NCI-H2171 treated with DMSO at 0.1 percent for 48 hours (cell line): ENCODE data around the gene PCGF3.
"Not testable (repeated sequence)": the region's sequence is repeated elsewhere in the genome, so short reads cannot be mapped to it uniquely, and the experiment has no call there.

Experiments
- DNase-seq: peaks from one replicate; lab custom pipeline; 2025; lab: John Stamatoyannopoulos, UW

The PCGF3 gene

DNA sequence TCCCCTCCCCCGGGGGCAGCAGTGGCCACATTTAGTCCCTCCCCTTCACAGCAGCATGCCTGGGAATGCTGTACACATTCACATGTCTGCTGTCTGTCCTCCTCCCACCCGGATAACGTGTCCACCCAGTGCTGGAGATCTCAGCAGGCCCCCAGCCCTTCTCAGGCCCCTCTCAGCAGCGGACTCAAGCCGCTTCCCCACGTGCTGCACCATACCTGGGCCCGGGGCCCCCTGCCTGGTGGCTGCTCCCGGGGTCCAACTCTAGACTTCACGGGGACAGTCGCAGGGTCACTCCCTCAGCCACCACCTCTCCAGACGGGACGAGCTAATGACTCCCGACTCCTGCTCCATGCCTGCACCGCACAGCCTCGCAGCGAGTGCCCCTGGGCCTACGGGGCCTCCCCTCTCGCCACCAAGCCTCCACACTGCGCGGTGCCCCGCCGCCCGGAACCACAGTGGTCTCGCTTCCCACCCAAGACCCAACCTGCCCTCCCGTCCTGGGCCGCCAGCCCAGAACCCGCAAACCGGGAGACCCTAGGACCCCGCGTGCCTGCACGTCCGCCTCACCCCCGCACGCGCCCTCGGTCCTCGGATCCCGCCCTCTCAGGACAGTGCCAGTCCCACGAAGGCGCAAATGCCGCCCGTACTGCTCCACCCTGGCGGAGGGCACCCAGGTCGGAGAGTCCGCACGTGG, 1.3 kb upstream of the PCGF3 start:
- no peak for DNase-seq

DNA sequence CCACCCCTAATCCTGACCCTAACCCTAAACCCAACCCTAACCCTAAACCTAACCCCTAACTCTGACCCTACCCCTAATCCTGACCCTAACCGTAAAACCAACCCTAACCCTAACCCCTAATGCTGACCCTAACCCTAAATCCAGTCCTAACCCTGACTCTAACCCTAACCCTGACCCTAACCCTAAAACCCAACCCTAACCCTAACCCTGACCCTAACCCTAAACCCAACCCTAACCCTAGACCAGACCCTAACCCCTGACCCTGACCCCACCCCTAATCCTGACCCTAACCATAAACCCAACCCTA, 708 bp upstream of the PCGF3 start:
- no peak for DNase-seq

DNA sequence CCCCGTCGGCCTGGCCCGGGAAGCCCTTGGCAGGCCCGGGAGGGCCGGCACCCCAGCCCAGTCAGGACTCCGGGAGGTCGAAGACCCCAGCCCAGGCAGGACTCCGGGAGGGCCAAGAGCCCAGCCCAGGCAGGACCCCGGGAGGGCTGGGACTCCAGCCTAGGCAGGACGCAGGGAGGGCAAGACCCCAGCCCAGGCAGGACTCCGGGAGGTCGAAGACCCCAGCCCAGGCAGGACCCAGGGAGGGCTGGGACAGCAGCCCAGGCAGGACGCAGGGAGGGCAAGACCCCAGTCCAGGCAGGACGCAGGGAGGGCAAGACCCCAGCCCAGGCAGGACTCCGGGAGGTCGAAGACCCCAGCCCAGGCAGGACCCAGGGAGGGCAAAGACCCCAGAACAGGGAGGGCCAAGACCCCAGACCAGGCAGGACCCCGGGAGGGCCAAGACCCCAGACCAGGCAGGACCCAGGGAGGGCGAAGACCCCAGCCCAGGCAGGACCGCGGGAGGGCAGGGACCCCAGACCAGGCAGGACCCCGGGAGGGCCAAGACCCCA, 526 bp downstream of the PCGF3 start:
- DNase-seq: not testable (repeated sequence)

DNA sequence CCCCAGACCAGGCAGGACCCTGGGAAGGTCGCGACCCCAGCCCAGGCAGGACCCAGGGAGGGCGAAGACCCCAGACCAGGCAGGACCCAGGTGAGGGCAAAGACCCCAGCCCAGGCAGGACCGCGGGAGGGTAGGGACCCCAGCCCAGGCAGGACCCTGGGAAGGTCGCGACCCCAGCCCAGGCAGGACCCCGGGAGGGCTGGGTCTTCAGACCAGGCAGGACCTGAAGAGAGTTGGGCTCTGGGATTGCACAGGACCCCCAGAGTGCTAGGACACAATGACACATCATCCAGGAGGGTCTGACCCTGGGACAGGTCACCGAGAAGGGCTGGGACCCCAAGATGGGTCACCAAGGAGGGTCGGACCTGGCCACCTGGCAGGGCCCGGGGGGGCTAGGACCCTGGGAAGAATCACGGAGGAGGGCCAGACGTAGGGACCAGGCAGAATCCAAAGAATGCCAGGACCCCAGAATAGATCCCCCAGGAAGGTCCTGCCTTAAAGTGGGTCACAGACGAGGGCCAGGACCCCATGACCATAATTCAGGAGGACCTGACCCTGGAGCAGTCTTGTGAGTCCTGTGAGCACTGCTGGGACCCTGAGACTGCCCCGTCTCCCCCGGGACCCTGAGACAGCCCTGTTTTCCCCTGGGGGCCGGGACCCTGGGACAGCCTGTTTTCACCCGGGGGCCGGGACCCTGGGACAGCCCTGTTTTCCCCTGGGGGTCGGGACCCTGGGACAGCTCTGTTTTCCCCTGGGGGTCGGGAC, 1.4 kb downstream of the PCGF3 start:
- DNase-seq: no peak

DNA sequence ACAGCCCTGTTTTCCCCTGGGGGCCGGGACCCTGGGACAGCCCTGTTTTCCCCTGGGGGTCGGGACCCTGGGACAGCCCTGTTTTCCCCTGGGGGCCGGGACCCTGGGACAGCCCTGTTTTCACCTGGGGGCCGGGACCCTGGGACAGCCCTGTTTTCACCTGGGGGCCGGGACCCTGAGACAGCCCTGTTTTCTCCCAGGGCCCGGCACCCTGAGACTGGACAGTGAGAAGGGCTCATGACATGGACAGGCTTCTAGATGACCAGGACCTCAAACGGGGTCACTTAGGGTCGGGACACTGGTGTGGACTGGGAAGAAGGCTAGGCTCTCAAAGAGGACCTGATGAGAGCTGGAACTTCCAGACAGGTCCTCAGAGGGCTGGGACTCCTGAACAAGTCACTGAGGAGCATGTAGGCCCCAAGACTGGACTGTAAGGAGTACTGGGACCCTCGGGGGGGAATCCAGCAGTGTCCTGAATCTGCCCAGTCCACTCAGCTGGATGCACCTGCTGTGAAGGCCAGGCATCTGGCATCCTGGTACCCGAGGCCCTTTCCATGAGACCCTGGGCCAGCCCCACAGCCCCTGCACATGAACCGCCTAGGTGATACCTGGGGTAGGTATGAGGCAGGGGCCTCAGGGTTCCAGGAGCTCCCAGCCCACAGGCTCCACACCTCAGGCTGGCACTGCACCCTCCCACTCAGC, 2.4 kb downstream of the PCGF3 start:
- no peak for DNase-seq

DNA sequence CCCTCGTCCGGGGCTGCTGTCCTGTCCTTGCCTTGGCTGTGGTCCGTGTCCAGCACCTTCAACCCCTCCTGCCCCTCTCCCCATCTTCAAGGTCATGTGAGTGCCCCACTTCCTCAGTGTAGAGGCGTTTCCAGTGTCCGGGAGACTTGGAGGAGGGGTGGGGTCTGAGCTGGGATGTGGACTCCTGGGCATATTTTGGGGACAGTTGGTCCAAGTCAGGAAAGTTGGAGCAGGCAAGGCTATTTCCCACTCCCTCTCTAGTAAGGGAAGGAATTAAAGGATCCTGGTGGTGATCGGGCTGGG, 3.0 kb downstream of the PCGF3 start:
- no peak for DNase-seq

DNA sequence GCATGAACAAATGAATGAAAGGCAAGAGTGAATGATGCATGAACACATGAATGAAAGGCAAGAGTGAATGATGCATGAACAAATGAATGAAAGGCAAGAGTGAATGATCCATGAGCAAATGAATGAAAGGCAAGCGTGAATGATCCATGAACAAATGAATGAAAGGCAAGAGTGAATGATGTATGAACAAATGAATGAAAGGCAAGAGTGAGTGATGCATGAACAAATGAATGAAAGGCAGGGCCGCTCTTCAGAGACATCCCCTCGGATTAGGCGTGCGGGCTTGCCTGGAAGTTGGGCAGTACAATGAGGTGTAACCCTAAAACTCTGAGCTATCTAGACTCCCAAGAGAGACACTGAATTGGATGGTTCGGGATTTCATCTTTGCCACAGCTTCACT, 3.7 kb downstream of the PCGF3 start:
- no peak for DNase-seq

DNA sequence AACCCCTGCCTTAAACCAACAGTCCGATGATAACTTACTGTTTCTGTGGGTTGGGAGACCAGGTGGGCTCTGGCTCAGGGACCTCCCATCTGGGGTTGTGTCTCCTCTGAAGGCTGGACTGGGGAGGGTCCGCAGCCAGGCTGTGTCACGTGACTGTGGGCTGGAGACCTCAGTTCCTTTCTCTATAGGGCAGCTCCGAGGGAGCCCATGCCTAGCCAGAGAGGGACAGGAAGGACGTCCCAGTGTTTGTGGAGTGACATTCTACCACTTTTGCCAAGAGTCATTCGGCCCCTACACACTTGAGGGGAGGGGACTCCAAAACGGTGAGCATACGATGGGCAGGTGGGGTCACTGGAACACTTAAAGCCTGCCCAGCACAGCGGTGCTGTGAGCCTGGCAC, 4.5 kb downstream of the PCGF3 start:
- DNase-seq: no peak

DNA sequence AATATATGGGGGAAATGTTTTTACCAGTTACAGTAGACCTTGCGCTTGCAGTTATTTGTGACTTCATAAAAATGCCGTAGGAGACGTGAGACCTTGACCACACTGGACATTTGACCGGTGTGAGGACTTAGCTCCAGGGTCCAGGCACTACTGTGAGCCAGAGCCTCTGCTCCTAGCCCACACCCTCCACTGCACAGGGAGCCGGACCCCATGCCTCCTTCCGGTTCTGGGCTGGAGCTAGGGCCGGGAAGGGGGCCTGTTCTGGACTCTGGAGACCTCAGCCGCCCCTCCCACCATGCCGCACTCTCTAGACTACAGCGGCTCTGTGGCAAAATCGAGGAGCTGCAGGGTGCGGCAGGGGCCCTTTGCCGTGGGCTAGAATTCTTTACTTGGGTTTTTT, 5.3 kb downstream of the PCGF3 start:
- no peak for DNase-seq

DNA sequence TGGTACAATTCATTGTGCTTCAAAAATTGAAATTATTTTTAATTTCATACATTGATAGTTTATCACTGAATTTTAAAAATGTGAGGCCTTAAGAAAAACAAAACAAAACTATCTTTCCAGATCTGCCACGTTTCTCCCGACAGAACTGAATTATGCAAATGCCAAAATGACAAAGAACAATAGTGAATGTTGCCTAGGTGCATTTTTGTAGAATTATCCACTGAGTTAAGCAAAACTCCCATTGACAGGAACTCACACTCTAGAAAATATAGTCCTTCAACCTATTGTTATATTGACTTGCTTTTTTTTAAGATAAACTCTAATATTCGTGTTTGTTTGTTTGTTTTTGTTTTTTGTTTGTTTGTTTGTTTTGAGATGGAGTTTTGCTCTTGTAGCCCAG, 6.5 kb downstream of the PCGF3 start:
- DNase-seq: no peak

DNA sequence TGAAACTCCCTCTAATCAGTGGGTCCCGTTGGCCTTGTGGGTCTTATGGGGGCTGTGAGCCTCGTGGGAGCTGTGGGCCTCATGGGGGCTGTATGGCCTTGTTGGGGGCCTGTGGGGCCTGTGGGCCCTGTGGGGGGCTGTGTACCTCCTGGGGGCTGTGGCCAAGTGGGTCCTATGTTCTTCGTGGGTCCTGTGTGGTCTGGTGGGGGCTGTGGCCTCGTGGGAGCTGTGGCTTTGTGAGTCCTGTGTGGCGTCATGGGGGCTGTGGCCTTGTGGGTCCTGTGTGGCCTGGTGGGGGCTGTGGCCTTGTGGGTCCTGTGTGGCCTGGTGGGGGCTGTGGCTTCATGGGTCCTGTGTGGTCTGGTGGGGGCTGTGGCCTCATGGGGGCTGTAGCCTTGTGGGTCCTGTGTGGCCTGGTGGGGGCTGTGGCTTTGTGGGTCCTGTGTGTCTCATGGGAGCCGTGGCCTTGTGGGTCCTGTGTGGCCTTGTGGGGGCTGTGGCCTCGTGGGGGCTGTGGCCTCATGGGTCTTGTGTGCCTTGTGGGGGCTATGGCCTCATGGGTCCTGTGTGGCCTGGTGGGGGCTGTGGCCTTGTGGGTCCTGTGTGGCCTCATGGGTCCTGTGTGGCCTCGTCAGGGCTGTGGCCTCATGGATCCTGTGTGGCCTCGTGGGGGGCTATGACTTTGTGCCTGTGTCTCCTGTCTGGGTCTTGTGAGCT, 7.4 kb downstream of the PCGF3 start:
- DNase-seq: no peak

DNA sequence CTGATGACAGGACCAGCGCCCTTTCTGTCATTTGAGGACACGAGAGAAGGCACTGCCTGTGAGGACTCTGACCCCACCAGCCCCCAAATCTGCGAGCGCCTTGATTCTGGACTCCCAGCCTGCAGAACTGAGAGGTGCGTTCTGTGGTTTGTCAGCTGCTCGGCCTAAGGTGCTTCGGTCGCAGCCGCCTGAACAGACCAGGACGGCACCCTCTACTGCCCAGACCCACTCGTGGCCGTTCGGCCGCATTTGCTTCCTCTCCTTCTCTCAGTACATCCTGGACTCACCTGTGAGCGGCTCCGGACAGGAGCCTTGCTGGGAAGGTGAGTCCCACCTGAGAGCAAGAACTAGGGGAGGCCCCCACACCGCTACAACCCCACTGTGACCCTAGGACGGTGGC, 8.5 kb downstream of the PCGF3 start:
- DNase-seq: no peak

DNA sequence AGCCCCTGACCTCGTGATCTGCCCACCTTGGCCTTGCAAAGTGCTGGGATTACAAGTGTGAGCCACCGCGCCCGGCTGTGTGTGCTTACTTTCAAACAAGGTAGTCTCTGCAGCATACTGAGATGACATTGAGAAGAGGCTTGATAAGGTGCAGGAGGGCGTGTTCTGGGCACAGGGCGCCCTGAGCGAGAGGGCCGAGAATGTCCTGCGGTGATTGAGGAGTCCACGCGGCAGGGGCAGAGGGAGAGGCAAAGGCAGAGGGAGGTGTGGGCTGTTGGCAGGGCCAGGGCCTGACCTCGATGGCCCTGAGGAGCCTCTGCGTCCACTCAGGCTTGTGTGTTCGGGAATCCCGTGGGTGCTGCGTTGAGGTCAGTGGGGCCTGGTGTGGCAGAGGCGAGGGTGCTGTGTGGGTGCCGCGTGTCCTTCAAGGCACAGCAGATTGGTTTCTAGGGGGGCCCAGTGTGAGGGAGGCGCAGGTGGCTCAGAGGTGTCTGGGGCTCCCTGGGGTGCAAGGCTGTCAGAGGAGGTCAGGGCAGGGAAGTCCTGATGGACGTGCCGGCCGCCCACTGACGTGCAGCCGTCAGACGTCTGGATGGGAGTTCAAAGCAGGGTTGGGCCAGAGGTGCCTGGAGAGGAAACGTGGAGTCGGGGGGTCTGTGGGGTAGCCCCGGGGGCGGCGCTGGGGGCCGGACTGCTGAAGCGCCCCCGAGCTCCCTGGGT, 12.1 kb downstream of the PCGF3 start:
- no peak for DNase-seq

DNA sequence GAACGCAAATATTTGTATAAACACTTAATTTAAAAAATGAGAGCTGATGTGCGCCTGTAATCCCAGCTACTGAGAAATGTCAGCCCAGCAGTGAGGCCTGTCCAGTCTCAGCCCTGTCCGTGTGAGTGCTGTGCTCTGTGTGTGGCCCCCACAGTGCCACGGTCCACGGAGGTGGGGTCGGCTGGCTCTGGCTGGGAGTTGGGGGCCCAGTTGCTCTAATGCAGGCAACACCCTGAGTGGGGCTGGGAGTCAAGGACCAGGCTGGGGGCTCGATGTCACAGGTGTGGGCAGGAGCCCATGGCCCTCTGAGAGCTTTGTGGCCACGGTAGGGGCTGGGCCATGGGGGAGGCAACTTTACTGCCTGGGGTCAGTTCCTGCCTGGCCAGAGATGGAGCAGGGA, 12.8 kb downstream of the PCGF3 start:
- no peak for DNase-seq

DNA sequence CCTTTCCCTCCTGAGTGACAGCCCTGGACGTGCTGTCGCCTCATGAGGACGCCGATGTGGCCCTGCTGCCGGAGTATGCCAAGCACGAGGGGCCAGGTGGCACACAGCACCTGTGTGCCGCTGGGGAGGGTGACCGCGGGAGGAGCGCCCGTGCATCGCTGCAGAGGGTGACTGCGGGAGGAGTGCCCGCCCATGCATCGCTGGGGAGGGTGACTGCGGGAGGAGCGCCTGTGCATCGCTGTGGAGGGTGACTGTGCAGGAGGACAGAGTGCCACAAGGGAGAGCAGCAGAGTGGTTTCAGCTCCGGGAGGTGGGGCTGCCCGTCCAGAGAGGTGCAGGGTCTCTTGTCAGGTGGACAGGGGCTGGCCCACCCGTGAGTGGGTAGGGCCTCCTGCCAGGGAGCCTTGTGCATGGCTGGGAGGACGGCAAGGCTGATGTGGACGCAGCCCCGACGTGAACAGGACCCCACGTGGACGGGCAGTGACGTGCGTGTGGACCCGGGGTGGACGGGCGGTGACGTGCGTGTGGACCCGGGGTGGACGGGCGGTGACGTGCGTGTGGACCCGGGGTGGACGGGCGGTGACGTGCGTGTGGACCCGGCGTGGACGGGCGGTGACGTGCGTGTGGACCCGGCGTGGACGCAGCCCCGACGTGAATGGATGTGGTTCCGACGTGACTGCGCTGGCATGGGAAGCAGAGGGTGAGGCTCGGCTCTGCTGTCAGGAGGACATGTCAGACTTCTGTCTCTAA, 14.7 kb downstream of the PCGF3 start:
- DNase-seq: no peak

DNA sequence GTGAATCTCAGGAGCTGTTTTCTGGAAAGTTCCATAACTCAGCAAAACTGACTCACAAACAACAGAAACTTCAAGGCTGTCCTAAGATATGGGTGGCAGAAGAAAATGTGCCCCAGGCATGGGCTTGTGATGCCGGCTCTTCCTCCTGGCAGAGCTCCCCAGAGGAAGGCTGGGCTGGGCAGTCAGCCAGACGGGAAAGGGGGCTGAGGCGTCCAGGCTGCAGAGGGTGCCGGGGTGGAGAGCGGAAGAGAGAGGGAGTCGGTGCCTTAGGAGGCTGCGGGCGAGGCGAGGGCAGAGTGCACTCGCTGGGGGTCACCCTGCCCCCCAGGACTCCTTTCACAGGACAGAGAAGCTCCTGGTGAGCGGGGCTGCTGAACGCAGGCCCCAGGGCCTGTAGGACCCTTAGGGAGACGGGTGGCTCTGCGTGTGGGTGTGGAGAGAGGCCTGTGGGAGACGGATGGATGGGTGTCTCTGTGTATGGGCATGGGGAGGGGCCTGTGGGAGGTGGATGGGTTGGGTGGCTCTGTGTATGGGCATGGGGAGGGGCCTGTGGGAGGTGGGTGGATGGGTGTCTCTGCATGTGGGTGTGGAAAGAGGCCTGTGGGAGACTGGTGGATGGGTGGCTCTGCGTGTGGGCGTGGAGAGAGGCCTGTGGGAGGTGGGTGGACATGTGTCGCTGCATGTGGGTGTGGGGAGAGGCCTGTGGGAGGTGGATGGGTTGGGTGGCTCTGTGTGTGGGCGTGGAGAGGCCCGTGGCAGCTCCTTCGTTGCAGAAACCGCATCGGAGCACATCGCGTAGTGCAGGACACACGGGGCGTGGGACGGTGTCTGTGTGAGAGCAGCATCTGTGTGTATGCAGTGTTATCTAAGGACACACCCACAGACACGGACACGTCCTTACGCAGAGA, 15.9 kb downstream of the PCGF3 start:
- DNase-seq: no peak

DNA sequence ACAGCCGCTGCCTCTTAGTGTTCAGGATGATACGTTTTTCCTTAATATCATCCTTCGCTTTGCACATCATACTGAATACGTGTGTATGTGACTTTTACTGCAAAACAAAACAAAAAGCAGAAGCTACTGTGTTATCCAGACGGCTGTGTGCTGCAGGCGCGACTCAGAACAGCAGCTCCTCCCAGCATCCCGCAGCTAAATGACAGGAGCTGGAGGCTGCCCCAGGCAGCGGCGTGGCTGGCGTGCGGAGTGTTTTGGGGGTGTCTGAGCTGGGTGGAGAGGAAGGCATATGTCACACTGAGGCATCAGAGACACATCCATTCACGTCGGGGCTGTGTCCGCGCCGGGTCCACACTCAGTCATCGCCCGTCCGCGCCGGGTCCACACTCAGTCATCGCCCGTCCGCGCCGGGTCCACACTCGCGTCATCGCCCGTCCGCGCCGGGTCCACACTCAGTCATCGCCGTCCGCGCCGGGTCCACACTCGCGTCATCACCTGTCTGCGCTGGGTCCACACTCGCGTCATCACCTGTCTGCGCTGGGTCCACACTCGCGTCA, 16.6 kb downstream of the PCGF3 start:
- no peak for DNase-seq

DNA sequence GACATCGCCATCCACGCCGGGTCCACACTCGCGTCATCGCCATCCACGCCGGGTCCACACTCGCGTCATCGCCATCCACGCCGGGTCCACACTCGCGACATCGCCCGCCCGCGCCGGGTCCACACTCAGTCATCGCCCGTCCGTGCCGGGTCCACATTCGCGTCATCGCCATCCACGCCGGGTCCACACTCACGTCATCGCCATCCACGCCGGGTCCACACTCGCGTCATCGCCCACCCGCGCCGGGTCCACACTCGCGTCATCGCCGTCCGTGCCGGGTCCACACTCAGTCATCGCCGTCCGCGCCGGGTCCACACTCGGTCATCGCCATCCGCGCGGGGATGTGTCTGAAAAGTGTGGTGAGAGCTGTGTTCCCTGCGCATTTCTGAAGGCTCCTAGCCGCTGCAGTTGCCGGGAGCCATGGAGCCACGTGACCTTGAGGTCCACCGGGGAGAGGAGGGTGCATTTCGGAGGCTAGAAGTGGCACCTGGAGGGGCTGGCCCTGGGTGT, 17.3 kb downstream of the PCGF3 start:
- no peak for DNase-seq

DNA sequence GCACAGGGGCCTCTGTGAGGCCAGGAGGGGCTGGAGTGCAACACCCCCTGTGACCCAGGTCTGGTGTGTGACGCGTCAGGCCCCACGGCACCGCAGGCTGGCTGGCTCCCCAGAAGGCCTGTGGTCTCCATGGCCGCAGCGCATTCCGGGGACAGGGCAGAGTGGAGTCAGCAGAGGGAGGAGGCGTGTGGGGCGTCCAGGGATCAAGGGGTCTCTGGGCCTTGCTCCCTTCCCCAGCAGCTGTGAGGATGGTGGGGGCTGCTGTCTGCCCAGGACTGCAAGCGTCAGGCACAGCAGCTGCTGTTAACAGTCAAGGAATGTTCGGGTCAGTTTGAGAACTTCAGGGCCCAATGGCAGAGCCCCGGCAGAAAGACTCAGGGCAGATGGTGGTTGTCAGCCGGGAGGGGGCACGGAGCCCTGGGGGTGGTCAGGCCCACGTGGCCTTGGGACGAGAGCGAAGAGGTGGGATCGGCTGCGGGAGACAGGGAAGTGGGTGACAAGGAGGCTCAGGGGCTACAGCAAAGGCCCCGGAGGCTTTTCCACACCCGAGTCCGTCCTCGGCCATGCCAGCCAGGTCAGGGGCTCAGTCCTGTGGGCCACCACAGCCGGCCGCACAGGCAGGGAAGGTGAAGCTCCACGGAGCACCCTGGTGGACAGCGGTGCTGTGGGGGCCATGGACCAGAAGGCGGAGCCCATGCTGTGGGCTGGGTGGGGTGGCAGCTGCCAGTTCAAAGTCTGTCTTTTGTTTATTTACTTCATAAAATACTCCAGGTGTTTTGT, 18.3 kb downstream of the PCGF3 start:
- DNase-seq: no peak
